GM12878 (cell line): Measurements from ENCODE around the gene MYCN. TPM values are rescaled to one million over a fixed set of nuclear protein-coding genes. Genes with fewer than 3 reads are reported as not detected.

ENCODE experiments used
- ATAC-seq: fragments of 200-7000 bp; cut with Tn5 transposase; 3 replicates; pipeline ENCODE4 v1.9.1; 2020; ENCODE audit warnings: mild to moderate bottlenecking, moderate library complexity
- BruUV-seq: library from RNA; stranded (reverse); fragments of 400-500 nt; replicated peaks from 2 replicates; lab custom pipeline; 2021; lab: Mats Ljungman, UMichigan
- CTCF ChIA-PET: fragments of 300-600 bp; sonication (Branson Sonifier 250); formaldehyde crosslinking; extraction: SDS; loops from one replicate; lab custom pipeline; 2021; ENCODE audit warnings: inconsistent platforms; lab: Yijun Ruan, JAX
- POLR2A ChIA-PET: fragments of 350-600 bp; formaldehyde crosslinking; extraction: SDS; loops from one replicate; lab custom pipeline; 2021; ENCODE audit warnings: inconsistent platforms; lab: Charles Lee
- RAD21 ChIA-PET: fragments of 300-600 bp; sonication (Branson Sonifier 250); formaldehyde crosslinking; loops from one replicate; lab custom pipeline; 2023; ENCODE audit warnings: antibody characterized with exemption; ENCODE audit not compliant: unreplicated experiment; lab: Charles Lee
- SMC1A ChIA-PET: fragments of 300-600 bp; sonication (Branson Sonifier 250); formaldehyde crosslinking; loops from one replicate; lab custom pipeline; 2023; ENCODE audit not compliant: unreplicated experiment, uncharacterized antibody; lab: Charles Lee
- DNase-seq: peaks from one replicate; pipeline ENCODE4 v3.0.0-alpha.2; 2011; ENCODE audit warnings: low read depth, low spot score
- FAIRE-seq: peaks from 3 replicates; lab custom pipeline; 2011; peaks lifted over from hg19 to GRCh38; lab: Jason Lieb, UNC
- H2AFZ ChIP-seq: 2 replicates; pipeline ENCODE4 v1.6.0; 2011; ENCODE audit warnings: low read depth, low read length, control low read depth; ENCODE audit not compliant: control insufficient read depth
- H3K27ac ChIP-seq: 2 replicates; pipeline ENCODE4 v1.5.1; 2011; ENCODE audit warnings: control low read depth; ENCODE audit not compliant: control insufficient read depth, insufficient read depth
- H3K27me3 ChIP-seq, 2 experiments: replicated peaks in 1 of 2; 2 replicates each; pipeline versions ENCODE4 v1.6.0 to v1.6.1; 2011; ENCODE audit warnings: low read length in 1 of 2; ENCODE audit not compliant: control insufficient read depth in 2 of 2, insufficient read depth in 2 of 2
- H3K36me3 ChIP-seq, 2 experiments: 2 replicates each; pipeline ENCODE4 v1.5.1; 2011; ENCODE audit warnings: low read length in 1 of 2; ENCODE audit not compliant: control insufficient read depth in 2 of 2, insufficient read depth in 2 of 2
- H3K4me1 ChIP-seq: 2 replicates; pipeline ENCODE4 v1.6.1; 2011; ENCODE audit warnings: mild to moderate bottlenecking, low read length, moderate library complexity, mixed read lengths; ENCODE audit not compliant: control insufficient read depth, insufficient read depth
- H3K4me2 ChIP-seq: 2 replicates; pipeline ENCODE4 v1.6.0; 2011; ENCODE audit warnings: control low read depth; ENCODE audit not compliant: control insufficient read depth, insufficient read depth
- H3K4me3 ChIP-seq: fragments of 200-600 bp; sonication (generic); 2 replicates; pipeline ENCODE4 v1.5.1; 2016
- H3K79me2 ChIP-seq: 2 replicates; pipeline ENCODE4 v1.6.0; 2011; ENCODE audit warnings: low read length; ENCODE audit not compliant: control insufficient read depth, insufficient read depth
- H3K9ac ChIP-seq: 2 replicates; pipeline ENCODE4 v1.8.0; 2011; ENCODE audit warnings: low read length, control low read depth, mixed read lengths; ENCODE audit not compliant: control insufficient read depth, insufficient read depth
- H3K9me3 ChIP-seq: replicated peaks from 3 replicates; pipeline ENCODE4 v1.5.1; 2011; ENCODE audit warnings: mild to moderate bottlenecking, low read length; ENCODE audit not compliant: control insufficient read depth, insufficient read depth
- H4K20me1 ChIP-seq: 2 replicates; pipeline ENCODE4 v1.6.0; 2011; ENCODE audit not compliant: control insufficient read depth, insufficient read depth
- BHLHE40 ChIP-seq, 2 experiments: fragments of 450-650 bp in 1 of 2; IDR thresholded peaks; 2 replicates each; pipeline ENCODE4 v1.6.1; 2011 to 2017; ENCODE audit warnings: low read depth in 2 of 2, borderline replicate concordance in 1 of 2, improper control_type of control experiment in 1 of 2, low read length in 1 of 2, mild to moderate bottlenecking in 1 of 2
- CBFB ChIP-seq: IDR thresholded peaks from 2 replicates; pipeline ENCODE4 v1.6.1; 2016; ENCODE audit warnings: antibody characterized with exemption, low read depth
- EP300 ChIP-seq, 2 experiments: fragments of 150-350 bp in 1 of 2; IDR thresholded peaks; 2 replicates each; pipeline ENCODE4 v1.6.1; 2011 to 2012; ENCODE audit warnings: low read depth in 2 of 2, low read length in 2 of 2, borderline replicate concordance in 1 of 2, improper control_type of control experiment in 1 of 2, inconsistent platforms in 1 of 2; ENCODE audit not compliant: control insufficient read depth in 1 of 2
- ESRRA ChIP-seq: IDR thresholded peaks from 2 replicates; pipeline ENCODE4 v1.6.1; 2012; ENCODE audit warnings: mild to moderate bottlenecking, low read length, improper control_type of control experiment
- ETV6 ChIP-seq, 2 experiments: fragments of 450-650 bp in 1 of 2; IDR thresholded peaks in 1 of 2; conservative IDR thresholded peaks in 1 of 2; 2 replicates each; pipeline ENCODE4 v1.6.1; 2014; ENCODE audit warnings: antibody characterized with exemption in 1 of 2, borderline replicate concordance in 1 of 2, low read depth in 1 of 2, mild to moderate bottlenecking in 1 of 2, moderate library complexity in 1 of 2
- IRF4 ChIP-seq: IDR thresholded peaks from 2 replicates; pipeline ENCODE4 v1.6.1; 2011; ENCODE audit warnings: low read depth, low read length
- PAX5 ChIP-seq: IDR thresholded peaks from 2 replicates; pipeline ENCODE4 v1.6.1; 2011; ENCODE audit warnings: low read depth, low read length, borderline replicate concordance
- RCOR1 ChIP-seq: conservative IDR thresholded peaks from 2 replicates; pipeline ENCODE4 v1.6.1; 2012; ENCODE audit warnings: low read depth, low read length, improper control_type of control experiment
- RUNX3 ChIP-seq: IDR thresholded peaks from 2 replicates; pipeline ENCODE4 v1.6.1; 2012; ENCODE audit warnings: low read length, inconsistent platforms
- SUZ12 ChIP-seq: fragments of 200-600 bp; sonication (generic); IDR thresholded peaks from one replicate; pipeline ENCODE4 v1.6.1; 2018; ENCODE audit warnings: antibody characterized with exemption, mild to moderate bottlenecking; ENCODE audit not compliant: unreplicated experiment
- TCF3 ChIP-seq: IDR thresholded peaks from 2 replicates; pipeline ENCODE4 v1.6.1; 2012; ENCODE audit warnings: low read depth, mild to moderate bottlenecking, low read length, borderline replicate concordance; ENCODE audit not compliant: insufficient read depth
- YBX1 ChIP-seq: fragments of 450-650 bp; IDR thresholded peaks from 2 replicates; pipeline ENCODE4 v1.6.1; 2016; ENCODE audit warnings: antibody characterized with exemption
- WGBS: methylation state at CpG from one replicate; pipeline ENCODE4 v1.1.6; 2016; ENCODE audit warnings: low lambda C conversion rate; ENCODE audit not compliant: insufficient replicate concordance, insufficient coverage; ENCODE audit errors: missing lambda C conversion rate; 5-methylcytosine and 5-hydroxymethylcytosine counted together
- in situ Hi-C: fragments of 300-500 bp; cut with MboI; formaldehyde crosslinking; loops from 9 replicates; pipeline ENCODE4 v1.14.3; 2018; ENCODE audit warnings: mixed read lengths
- intact Hi-C: fragments of 100-400 bp; cut with micrococcal nuclease; formaldehyde crosslinking; loops from one replicate; pipeline ENCODE4 v1.14.2; 2022; ENCODE audit not compliant: unreplicated experiment
- polyA plus RNA-seq, 11 experiments: library from polyadenylated mRNA; depleted of rRNA in 4 of 11; unstranded in 6 of 11; stranded (reverse) in 5 of 11; fragments of >200 nt; fragmentation: Nextera tagmentation in 4 of 11; fragmentation: Illumina TruSeq in 1 of 11; extraction: Ambion mirVana in 4 of 11; extraction: Trizol in 1 of 11; gene quantifications; 1 replicate in 1 of 11; 2 replicates in 10 of 11; pipeline versions ENCODE4 v1.2.1 to v1.2.3, GENCODE V29; 2011 to 2016; ENCODE audit warnings: inconsistent platforms in 2 of 11, missing spikeins in 2 of 11, low read depth in 1 of 11
- total RNA-seq, 4 experiments: library from RNA; depleted of rRNA in 3 of 4; stranded (reverse); fragments of >200 nt in 3 of 4; fragmentation: Illumina TruSeq in 1 of 4; extraction: Trizol in 1 of 4; gene quantifications; 2 replicates each; pipeline versions ENCODE4 v1.2.1 to v1.2.3, GENCODE V29; 2013 to 2021
- TF ChIP-seq, protein P1 (sequence below): fragments of 450-650 bp; conservative IDR thresholded peaks from 2 replicates; pipeline ENCODE4 v1.6.1; 2017; ENCODE audit warnings: mild to moderate bottlenecking, moderate library complexity
- TF ChIP-seq, protein P2 (sequence below): IDR thresholded peaks from 2 replicates; pipeline ENCODE4 v1.6.1; 2012; ENCODE audit warnings: low read length, inconsistent platforms
- TF ChIP-seq, protein P3 (sequence below): IDR thresholded peaks from 2 replicates; pipeline ENCODE4 v1.6.1; 2012; ENCODE audit warnings: low read depth, low read length, improper control_type of control experiment
- TF ChIP-seq, protein P4 (sequence below): IDR thresholded peaks from 2 replicates; pipeline ENCODE4 v1.6.1; 2011; ENCODE audit warnings: borderline replicate concordance, low read depth, mild to moderate bottlenecking, moderate library complexity, low read length; ENCODE audit not compliant: insufficient read depth, poor library complexity, severe bottlenecking

Gene MYCN
- total and polyA plus RNA-seq, 10 of the 15 experiments (the other 5 are each of a cell fraction or from before 2014, with no cell fraction given), result not detected

DNA sequence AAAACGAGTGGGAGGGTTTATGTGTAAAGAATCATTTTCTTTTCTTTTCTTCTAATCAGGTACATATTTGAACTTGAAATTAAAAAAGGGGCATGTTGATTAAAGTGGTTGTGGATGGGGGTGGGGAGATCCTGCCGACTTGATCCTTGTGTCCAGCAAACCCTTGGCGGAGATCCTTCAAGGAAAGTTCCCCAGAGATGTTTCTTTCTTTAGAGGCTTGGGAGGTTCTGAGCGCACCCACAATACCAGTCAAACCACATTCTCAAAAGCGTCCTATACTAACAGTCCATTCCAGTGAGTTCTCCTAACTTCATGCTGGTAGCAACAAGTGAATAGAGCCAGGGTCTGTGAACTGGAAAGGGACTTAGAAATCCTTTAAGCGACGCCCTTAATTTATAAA is 49.2 kb downstream of the MYCN start:
- no peaks in the 10 kb centered on the region for H3K9me3 ChIP-seq
- no peak for TF ChIP-seq YBX1
- no peak for TF ChIP-seq ESRRA
- TF ChIP-seq PAX5, result no peak
- no peak for TF ChIP-seq SUZ12
- TF ChIP-seq BHLHE40 (IDR thresholded peaks at IDR 0.05; ENCODE audit: borderline replicate concordance in 1 of 2, low read depth in 2 of 2, low read length in 1 of 2), result no peak
- TF ChIP-seq, protein P1, sequence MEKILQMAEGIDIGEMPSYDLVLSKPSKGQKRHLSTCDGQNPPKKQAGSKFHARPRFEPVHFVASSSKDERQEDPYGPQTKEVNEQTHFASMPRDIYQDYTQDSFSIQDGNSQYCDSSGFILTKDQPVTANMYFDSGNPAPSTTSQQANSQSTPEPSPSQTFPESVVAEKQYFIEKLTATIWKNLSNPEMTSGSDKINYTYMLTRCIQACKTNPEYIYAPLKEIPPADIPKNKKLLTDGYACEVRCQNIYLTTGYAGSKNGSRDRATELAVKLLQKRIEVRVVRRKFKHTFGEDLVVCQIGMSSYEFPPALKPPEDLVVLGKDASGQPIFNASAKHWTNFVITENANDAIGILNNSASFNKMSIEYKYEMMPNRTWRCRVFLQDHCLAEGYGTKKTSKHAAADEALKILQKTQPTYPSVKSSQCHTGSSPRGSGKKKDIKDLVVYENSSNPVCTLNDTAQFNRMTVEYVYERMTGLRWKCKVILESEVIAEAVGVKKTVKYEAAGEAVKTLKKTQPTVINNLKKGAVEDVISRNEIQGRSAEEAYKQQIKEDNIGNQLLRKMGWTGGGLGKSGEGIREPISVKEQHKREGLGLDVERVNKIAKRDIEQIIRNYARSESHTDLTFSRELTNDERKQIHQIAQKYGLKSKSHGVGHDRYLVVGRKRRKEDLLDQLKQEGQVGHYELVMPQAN, result no peak
- TF ChIP-seq CBFB, result no peak
- TF ChIP-seq, protein P2, sequence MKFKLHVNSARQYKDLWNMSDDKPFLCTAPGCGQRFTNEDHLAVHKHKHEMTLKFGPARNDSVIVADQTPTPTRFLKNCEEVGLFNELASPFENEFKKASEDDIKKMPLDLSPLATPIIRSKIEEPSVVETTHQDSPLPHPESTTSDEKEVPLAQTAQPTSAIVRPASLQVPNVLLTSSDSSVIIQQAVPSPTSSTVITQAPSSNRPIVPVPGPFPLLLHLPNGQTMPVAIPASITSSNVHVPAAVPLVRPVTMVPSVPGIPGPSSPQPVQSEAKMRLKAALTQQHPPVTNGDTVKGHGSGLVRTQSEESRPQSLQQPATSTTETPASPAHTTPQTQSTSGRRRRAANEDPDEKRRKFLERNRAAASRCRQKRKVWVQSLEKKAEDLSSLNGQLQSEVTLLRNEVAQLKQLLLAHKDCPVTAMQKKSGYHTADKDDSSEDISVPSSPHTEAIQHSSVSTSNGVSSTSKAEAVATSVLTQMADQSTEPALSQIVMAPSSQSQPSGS, result no peak
- TF ChIP-seq, protein P3, sequence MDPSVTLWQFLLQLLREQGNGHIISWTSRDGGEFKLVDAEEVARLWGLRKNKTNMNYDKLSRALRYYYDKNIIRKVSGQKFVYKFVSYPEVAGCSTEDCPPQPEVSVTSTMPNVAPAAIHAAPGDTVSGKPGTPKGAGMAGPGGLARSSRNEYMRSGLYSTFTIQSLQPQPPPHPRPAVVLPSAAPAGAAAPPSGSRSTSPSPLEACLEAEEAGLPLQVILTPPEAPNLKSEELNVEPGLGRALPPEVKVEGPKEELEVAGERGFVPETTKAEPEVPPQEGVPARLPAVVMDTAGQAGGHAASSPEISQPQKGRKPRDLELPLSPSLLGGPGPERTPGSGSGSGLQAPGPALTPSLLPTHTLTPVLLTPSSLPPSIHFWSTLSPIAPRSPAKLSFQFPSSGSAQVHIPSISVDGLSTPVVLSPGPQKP, result no peak
- TF ChIP-seq RCOR1, result no peak
- TF ChIP-seq ETV6 (conservative IDR thresholded peaks at IDR 0.05 in 1 of 2, IDR thresholded peaks at IDR 0.05 in 1 of 2; ENCODE audit: borderline replicate concordance in 1 of 2, low read depth in 1 of 2), result no peak
- TF ChIP-seq EP300 (IDR thresholded peaks at IDR 0.05; ENCODE audit: borderline replicate concordance in 1 of 2, control insufficient read depth in 1 of 2, low read depth in 2 of 2, low read length in 2 of 2), result no peak
- no peak for TF ChIP-seq RUNX3
- TF ChIP-seq TCF3, result no peak
- TF ChIP-seq, protein P4, sequence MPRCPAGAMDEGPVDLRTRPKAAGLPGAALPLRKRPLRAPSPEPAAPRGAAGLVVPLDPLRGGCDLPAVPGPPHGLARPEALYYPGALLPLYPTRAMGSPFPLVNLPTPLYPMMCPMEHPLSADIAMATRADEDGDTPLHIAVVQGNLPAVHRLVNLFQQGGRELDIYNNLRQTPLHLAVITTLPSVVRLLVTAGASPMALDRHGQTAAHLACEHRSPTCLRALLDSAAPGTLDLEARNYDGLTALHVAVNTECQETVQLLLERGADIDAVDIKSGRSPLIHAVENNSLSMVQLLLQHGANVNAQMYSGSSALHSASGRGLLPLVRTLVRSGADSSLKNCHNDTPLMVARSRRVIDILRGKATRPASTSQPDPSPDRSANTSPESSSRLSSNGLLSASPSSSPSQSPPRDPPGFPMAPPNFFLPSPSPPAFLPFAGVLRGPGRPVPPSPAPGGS, result no peak
- TF ChIP-seq IRF4, result no peak
- TF ChIP-seq, all 136 proteins: peak for 0
- intact Hi-C loops, result no loop called here
- ChIA-PET POLR2A (no interaction called here), CTCF (no interaction called here), RAD21 (no interaction called here), SMC1A (no interaction called here)
- Histone ChIP-seq H2AFZ (no peak overlapping the region), H3K36me3 (no peaks in the 10 kb centered on the region), H3K79me2 (no peaks in the 10 kb centered on the region), H3K9ac (no peak overlapping the region), H4K20me1 (no peaks in the 10 kb centered on the region), H3K27me3 (no peaks in the 10 kb centered on the region; a peak in 2 of 4 replicates), H3K4me2 (no peak overlapping the region), H3K4me1 (no peaks in the 10 kb centered on the region), H3K27ac (no peak overlapping the region), H3K4me3 (no peak overlapping the region)
- in situ Hi-C loops, result no loop called here
- FAIRE-seq (no peak), DNase-seq (no peak), ATAC-seq (no peak)
- 33% methylated on average over 7 of the region's 7 CpGs for WGBS
- no TSS peak for BruUV-seq
